Tongue (tissue), 3 donors: Measurements from ENCODE around the gene PVALEF. TPM values are rescaled to one million over a fixed set of nuclear protein-coding genes. Genes with fewer than 3 reads are reported as not detected.
"Not testable (repeated sequence)": the region's sequence is repeated elsewhere in the genome, so short reads cannot be mapped to it uniquely, and the experiment has no call there.

Experiments
- DNase-seq: peaks from one replicate; pipeline ENCODE4 v3.0.0-alpha.2; 2015
- small RNA-seq: library from RNA; depleted of rRNA; stranded (forward); fragments of <200 nt; gene quantifications from one replicate; pipeline ENCODE3, GENCODE V24; 2014; ENCODE audit warnings: low replicate concordance
- total RNA-seq: library from RNA; depleted of rRNA; stranded (reverse); fragments of >200 nt; gene quantifications from one replicate; pipeline ENCODE4 v1.2.3, GENCODE V29; 2014

The PVALEF gene
- total RNA-seq, 1 donor from 2014 or later = not detected

DNA sequence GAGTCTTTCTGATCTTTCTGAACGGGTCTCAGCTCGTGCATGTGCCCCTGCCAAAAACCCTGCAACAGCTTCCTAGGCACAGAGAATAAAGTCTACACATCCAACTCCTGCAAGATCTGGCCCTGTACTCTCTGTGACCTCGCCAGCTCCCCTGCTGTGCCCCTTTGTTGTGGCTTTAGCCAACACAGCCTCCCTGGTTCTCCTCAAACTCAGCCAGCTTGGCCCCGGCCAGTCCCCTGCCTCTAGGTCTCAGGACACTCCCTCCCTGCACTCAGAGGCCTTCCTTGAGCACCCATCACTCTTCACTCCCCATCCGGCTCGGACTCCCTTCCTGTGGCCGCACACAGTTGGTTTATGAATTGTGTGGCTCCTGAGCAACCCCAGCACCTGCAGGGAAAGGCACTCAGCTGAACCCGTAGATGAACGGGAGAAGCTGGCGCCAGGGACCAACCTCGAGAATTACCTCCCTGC, 56.1 kb downstream of the PVALEF start:
- no peak for DNase-seq

DNA sequence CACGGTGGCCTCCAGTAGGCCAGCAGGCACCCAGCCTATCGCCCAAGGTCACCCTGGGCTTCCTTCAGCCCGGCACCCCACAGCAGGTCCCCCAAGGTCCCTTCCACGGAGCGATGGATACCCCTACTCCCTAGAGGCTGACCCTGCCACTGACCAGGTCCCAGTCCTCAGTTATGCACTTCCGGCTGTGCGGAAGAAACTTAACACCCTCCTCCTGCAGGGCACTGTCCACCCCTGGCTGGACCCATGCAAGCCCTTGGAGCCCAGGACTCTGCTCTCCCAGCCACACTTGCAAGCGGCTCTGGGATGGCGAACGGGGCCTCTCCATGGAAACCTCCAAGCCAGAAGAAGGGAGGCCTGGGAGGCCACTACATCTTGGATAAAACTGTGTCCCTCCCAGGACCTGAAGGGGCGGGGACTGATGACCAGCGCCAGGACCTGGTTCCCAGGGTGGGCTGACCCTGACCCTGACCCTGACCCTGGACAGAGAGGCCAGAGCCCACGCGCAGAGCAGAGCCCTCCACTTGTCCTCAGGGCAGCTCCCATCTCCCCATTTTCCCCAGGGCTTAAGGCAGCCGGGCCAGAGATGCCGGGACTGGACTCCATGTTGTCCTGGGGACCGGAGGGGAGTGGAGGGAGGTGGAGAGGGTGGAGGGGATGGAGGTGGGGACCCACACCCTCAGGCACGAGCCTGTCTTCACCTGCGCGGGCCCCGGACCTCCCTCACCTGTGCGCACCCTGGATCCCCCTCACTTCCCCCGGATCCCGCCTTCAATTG, 56.7 kb downstream of the PVALEF start:
- DNase-seq = no peak

DNA sequence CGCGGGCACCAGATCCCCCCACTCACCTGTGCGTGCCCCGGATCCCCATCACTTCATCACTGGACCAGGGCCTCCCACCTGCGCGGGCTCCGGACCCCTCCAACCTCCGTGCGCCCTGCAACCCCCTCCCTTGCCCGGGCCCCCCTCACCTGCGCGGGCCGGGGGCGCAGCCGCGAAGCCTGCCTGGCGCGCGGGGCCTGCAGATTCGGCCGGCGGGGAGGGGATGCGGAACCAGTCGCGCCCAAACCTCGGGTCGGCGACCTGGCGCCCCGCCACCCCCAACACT, 57.3 kb downstream of the PVALEF start:
- DNase-seq = no peak

DNA sequence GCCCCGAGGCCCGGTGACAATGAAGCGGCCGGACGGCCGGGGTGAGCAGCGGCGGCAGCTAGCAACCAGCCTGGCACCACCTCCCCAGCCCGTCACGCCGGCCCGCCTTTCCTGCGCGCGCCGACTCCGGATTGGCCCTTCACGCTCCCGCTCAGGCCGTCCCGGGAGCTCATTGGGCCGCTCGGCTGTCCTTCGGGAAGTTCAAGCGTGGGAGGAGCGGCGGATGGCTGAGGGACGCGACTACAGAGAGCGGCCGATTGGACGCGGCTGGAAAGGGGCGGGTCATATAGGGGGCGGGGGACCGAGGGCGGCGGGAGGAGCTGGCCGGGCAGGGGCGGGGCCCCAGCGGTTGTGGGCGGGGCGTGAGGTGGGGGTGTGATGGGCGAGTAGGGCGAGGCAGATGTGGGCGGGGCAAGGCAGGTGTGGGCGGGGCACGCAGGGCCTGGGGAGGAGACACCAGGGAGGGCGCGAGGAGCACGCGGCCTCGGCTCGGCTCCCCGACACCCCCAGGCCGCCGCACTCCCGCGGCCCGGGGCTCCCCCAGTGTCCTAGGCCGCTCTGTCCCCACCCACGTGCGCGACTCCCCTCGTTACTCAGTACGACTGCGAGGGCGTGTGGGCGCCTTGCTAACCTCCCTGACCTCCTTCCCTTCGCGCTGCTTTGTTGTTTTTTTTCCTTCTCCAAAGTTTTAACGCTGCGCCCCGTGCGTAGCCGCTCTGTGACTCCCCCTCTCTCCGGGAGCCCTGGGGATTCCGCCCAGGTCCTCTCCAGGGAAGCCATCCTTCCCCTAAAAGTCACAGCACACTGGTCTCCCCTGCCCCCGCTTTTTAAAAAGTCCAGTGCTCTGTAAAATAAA, 57.8 kb downstream of the PVALEF start, which contains the start of gene CEP131:
Gene CEP131, minus strand, starts transcription at position 60 of the 856 bp plus-strand sequence. CDS start 2,909 bp downstream, outside the sequence.
- peak; percentile 99 for DNase-seq

DNA sequence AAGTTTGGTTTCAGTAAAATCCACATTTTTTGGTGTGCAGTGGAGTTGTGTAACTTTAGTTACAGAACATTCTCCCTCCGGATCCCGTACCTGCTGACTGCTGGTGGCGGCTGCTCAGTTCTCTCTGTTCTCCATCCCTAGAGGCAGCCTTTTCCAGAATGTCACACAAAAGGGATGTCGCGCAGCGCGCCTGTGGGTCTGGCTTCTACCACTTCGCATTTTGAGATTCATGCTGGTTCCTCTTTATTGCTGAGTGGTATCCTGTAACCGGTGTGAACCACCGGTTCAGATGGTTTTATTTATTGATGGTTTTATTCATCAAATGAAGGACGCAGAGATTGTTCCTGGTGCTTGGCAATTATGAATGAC, 58.4 kb downstream of the PVALEF start:
- DNase-seq = no peak

DNA sequence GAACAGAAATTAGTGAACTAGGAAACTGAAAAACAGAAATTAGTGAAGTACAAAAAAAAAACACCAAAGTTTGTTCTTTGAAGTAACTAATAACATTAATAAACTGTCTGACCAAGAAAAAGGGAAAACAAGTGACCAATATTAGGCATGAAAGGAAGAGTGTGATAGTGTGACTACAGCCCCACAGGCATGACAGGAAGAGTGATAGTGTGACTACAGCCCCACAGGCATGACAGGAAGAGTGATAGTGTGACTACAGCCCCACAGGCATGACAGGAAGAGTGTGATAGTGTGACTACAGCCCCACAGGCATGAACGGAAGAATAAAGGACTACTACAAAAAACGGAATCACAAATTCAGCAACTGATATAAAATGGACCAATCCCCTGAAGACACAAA, 62.3 kb downstream of the PVALEF start:
- not testable (repeated sequence) for DNase-seq

DNA sequence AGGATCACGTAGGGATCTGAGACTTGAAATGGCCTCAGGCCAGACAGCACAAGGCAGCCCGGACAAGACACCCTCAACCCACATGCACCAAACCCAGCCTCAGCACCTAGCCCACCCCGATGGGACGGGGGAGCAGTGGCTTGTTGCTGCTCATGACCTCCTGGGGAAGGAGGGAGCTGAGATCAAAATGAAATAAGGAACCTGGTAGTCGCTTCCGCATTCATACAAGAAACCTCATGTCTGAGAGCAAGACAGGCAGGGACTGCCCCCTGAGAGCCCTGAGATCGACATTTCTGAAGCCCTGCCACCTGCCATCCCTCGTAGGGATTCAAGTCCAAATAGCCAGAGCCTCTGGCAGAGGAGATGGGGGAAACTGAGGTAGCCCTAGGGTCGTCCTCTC, 63.1 kb downstream of the PVALEF start:
- no peak for DNase-seq

DNA sequence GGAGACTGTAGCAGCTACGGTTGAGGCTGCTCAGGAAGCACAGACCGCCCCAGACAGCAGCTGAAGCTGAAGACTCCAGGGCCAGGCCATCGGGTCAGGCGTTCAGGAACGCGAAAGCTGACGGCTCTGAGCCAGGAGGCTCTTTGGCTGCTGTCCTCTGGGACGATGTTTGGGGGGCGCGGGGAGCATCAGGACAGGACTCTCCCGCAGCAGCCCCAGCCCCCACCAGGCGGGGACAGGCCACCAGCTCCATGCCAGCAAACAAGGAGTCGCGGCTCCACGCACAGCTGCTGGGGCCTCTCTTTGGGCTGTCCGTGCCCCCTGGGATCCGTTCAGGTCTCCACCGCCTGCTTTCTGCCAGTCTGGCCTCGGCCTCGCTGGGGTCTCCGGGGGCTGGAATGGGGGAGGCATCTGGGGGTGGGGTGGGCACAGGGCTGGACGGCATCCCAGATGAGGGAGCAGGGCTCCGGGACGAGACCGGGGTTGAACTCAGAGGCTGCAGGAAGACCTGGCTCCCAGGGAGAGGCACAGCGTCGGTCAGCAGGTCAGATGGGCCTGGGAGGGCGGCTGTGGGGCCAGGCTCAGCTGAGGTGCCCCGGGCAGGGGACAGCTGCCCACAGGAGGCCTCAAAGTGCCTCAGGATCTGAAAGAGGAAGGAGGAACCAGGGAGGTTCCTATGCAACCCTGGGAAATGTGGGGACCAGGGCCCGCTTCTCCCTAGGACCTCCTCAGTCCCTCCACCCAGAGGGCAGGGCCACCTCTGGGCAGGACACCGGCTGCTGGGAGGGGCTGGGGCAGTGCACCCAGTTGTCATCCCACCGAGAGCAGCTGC, 63.7 kb downstream of the PVALEF start:
- DNase-seq = no peak

DNA sequence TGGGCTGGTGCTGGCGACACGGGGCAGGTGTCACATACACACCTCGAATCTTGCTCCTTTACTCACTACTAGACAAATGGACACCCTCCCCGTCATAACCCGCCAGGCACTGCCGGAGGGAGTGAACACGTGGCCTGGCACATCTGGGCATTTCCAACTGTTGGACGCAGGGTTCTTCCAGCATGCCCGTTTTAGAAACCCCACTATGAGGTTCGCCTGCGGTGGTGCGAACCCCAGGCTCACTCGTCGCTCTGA, 64.3 kb downstream of the PVALEF start:
- DNase-seq = no peak

DNA sequence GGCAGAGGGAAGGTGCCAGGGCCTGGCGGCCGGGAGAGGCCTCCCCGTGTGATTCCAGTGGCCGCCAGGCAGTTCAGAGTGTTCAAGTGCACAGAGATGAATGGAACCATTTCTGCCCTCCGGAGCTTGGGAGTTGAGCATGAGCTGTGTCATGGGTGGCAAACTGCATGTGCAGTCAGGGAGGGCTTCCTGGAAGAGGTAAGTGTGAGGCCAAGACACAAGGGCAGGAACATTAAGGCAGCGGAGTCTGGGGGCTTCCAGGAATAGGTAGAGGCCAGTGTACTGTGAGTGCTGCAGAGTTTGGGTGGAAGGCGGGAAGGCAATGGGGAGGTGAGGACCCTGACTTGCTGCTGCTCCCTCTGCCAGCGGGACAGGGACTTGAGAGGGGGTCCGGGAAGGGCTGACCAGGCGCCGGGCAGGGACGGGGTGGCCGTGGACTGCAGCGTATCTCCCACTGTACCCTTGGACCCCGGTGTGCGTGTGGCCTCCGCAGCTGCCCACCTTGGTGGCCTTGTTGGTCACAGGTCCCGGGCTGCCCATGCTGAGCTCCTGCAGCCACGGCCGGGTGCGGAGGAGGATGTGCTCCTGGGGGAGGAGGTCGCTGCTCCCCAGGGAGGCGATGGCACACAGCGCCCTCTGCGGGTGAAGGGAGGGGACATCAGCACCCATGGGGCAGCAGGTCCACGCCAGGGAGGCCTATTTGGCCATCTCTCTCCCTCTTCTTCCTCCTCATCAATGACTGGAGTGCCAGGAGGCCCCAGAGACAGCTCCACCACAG, 64.9 kb downstream of the PVALEF start:
- DNase-seq = no peak

DNA sequence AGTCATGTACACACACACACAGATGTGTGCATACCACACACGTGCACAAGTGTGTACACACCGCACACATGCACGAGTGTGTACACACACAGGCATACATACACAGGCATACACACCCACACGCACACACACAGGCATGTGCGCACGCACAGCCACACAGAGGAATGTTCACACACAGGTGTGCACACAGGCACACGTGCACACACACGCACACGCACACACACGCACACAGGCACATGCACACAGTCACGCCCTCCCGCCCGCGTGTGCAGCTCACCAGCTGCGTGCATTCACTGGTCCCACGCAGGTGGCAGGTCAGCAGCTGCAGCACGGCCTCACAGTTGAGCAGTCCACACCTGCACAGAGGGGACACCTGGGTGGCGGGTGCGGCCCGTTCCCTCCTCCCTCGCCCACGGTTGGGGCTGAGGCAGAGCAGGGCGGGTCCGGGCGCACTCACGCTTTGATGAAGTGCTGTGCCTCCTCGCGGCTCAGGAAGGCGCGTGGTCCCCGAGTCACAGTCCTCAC, 65.9 kb downstream of the PVALEF start:
- DNase-seq = no peak

DNA sequence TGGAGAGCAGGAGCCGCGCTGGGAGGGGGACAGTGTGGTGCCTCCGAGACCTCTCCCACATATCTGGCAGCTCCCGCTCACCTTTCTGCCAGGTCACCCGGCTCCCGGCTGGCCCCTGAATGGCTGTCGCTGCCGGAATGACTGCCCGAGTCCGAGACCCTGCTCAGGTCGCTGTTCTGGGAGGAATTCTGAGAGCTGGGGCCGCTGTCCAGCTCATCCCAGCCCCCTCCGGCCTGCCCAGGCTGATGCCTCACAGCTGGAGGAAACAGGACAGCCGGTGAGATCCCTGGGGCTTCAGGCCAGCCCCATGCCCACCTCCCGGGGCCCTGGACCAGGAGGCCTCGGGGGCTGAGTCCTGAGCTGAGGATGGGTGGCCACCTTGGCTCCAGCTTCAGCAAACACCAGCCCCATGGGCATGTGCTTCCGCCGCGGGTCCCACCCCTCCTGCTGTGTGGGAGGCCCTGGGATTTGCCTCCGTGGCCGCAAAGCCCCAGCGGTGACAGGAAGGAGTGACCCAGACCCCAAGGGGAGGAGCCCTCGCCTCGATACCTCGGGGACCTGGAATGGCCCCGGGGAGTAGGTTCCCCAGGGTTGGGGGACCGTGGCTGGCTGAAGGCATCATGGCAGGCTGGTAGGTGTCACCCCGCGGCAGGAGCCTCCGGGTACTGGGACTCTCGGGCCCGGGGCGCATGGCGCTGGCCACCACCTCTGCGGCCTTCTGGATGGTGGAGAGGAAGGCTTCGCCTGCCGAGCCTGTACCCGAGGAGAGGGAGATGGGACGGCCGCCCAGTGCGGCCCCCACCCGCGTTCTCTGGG, 66.7 kb downstream of the PVALEF start:
- DNase-seq = no peak

Small RNAs within 50 kb of the gene (small RNA-seq; reads per million reads assigned to genes)
- gene MIR1250 = not detected
- 65.0 reads per million, percentile 96 among the genes with 10 or more reads in this experiment for gene MIR3065
- not detected for gene MIR657

Other genes starting within 250 kb of the PVALEF start
- gene CHMP6, start 173.7 kb upstream of the PVALEF start, total RNA-seq = 22.5 TPM
- gene BAIAP2, start 130.4 kb upstream of the PVALEF start, total RNA-seq = 73.9 TPM
- 11.1 TPM for gene AATK, start 714 bp downstream of the PVALEF start, total RNA-seq
- gene CEP131, start 57.5 kb downstream of the PVALEF start, total RNA-seq = 8.9 TPM
- 14.6 TPM for gene TEPSIN, start 73.5 kb downstream of the PVALEF start, total RNA-seq
- gene NDUFAF8, start 73.8 kb downstream of the PVALEF start, total RNA-seq = 23.7 TPM
- gene SLC38A10, start 129.8 kb downstream of the PVALEF start, total RNA-seq = 52.7 TPM
- gene BAHCC1, start 229.9 kb downstream of the PVALEF start, total RNA-seq = 13.7 TPM